Hematopoietic multipotent progenitor cell (in vitro differentiated cells): Measurements from ENCODE around the gene CARD8. TPM values are rescaled to one million over a fixed set of nuclear protein-coding genes. Genes with fewer than 3 reads are reported as not detected.
"Not testable (repeated sequence)": the region's sequence is repeated elsewhere in the genome, so short reads cannot be mapped to it uniquely, and the experiment has no call there.

Source experiments
- DNase-seq, 3 donors: peaks; one replicate each; pipeline ENCODE4 v3.0.0-alpha.2; 2011 to 2015; ENCODE audit warnings: low read depth in 2 of 3, low spot score in 2 of 3
- total RNA-seq: library from RNA; depleted of rRNA; stranded (reverse); fragments of >200 nt; gene quantifications from one replicate; pipeline ENCODE4 v1.2.3, GENCODE V29; 2012

CARD8 gene
- total RNA-seq: 68.1 TPM

- peak; percentile 77 to 91 (median 91) for DNase-seq
These were observed at the start of gene CARD8 for GRCh38 chr19:48255376-48256303. Gene CARD8, minus strand, starts transcription at chr19:48255912. Its CDS starts 14,892 bp downstream, at chr19:48241020.

GRCh38 chr19:48303866-48304265 is 48.2 kb upstream of the CARD8 start:
- DNase-seq: no peak

- DNase-seq: no peak
These were observed 47.7 kb upstream of the CARD8 start for GRCh38 chr19:48303367-48303766.

- no peak for DNase-seq
These were observed 46.9 kb upstream of the CARD8 start for GRCh38 chr19:48302600-48302959.

- DNase-seq: no peak
These were observed 46.3 kb upstream of the CARD8 start for GRCh38 chr19:48301886-48302599.

GRCh38 chr19:48297975-48298374 is 42.3 kb upstream of the CARD8 start:
- no peak for DNase-seq

- DNase-seq: no peak
These were observed 41.4 kb upstream of the CARD8 start for GRCh38 chr19:48296963-48297734.

GRCh38 chr19:48295458-48295857 is 39.7 kb upstream of the CARD8 start:
- no peak for DNase-seq

GRCh38 chr19:48292798-48293197 is 37.1 kb upstream of the CARD8 start:
- DNase-seq: no peak

GRCh38 chr19:48291489-48291815 is 35.7 kb upstream of the CARD8 start:
- not testable (repeated sequence) for DNase-seq

- peak; percentile 43 to 48 (median 44) for DNase-seq
These were observed 35.2 kb upstream of the CARD8 start for GRCh38 chr19:48290771-48291488.

- DNase-seq: no peak
These were observed 34.7 kb upstream of the CARD8 start for GRCh38 chr19:48290401-48290770.

GRCh38 chr19:48287748-48288147 is 32.0 kb upstream of the CARD8 start:
- DNase-seq: no peak

GRCh38 chr19:48284896-48285295 is 29.2 kb upstream of the CARD8 start:
- no peak for DNase-seq

- no peak for DNase-seq
These were observed 28.2 kb upstream of the CARD8 start for GRCh38 chr19:48283908-48284307.

GRCh38 chr19:48279747-48280146 is 24.0 kb upstream of the CARD8 start:
- DNase-seq: no peak

- no peak for DNase-seq
These were observed 19.2 kb upstream of the CARD8 start for GRCh38 chr19:48274938-48275337.

- no peak for DNase-seq
These were observed 18.5 kb upstream of the CARD8 start for GRCh38 chr19:48274173-48274572.

GRCh38 chr19:48271531-48272151 is 15.9 kb upstream of the CARD8 start:
- DNase-seq: peak in 2 of 3 donors; percentile 50 to 54

GRCh38 chr19:48269617-48270026 is 13.9 kb upstream of the CARD8 start:
- DNase-seq: not testable (repeated sequence)
